Gastrocnemius medialis (tissue), 4 donors: ENCODE results near the gene AK8. TPM values are rescaled to one million over a fixed set of nuclear protein-coding genes. Genes with fewer than 3 reads are reported as not detected.

Source experiments
- ATAC-seq, 2 donors: fragments of 150-250 bp; one replicate each; pipeline ENCODE4 v1.9.1; 2016
- DNase-seq, 2 donors: peaks; one replicate each; pipeline ENCODE4 v3.0.0-alpha.2; 2019
- H3K27ac ChIP-seq, 4 donors: fragments of 200-600 bp; sonication (generic); 1 replicate in 1 of 4; 2 replicates in 3 of 4; pipeline ENCODE4 v1.5.1; 2016 to 2018; ENCODE audit warnings: mild to moderate bottlenecking in 2 of 4, moderate library complexity in 1 of 4
- H3K27me3 ChIP-seq, 3 donors: fragments of 200-600 bp; sonication (generic) in 2 of 3; 1 replicate in 1 of 3; 2 replicates in 2 of 3; pipeline versions ENCODE4 v1.5.1 to v1.6.0; 2016 to 2019; ENCODE audit warnings: mild to moderate bottlenecking in 1 of 3, moderate library complexity in 1 of 3
- H3K36me3 ChIP-seq, 2 donors: fragments of 200-600 bp; sonication (generic) in 1 of 2; one replicate each; pipeline ENCODE4 v1.5.1; 2017 to 2018
- H3K4me1 ChIP-seq, 2 donors: fragments of 200-600 bp; sonication (generic) in 1 of 2; one replicate each; pipeline ENCODE4 v1.5.1; 2016 to 2017; ENCODE audit warnings: mild to moderate bottlenecking in 2 of 2
- H3K4me3 ChIP-seq, 4 donors: fragments of 200-600 bp; sonication (generic) in 3 of 4; 1 replicate in 1 of 4; 2 replicates in 3 of 4; pipeline ENCODE4 v1.5.1; 2016 to 2019; ENCODE audit warnings: mild to moderate bottlenecking in 2 of 4
- H3K9me3 ChIP-seq, 3 donors: fragments of 200-600 bp; sonication (generic) in 2 of 3; 1 replicate in 1 of 3; 2 replicates in 2 of 3; pipeline ENCODE4 v1.5.1; 2016 to 2019
- CTCF ChIP-seq, 5 experiments: fragments of 450-650 bp in 3 of 5; fragments of 200-600 bp in 2 of 5; sonication (generic) in 2 of 5; IDR thresholded peaks in 4 of 5; conservative IDR thresholded peaks in 1 of 5; 1 replicate in 4 of 5; 2 replicates in 1 of 5; pipeline ENCODE4 v1.5.1; 2016 to 2019; ENCODE audit warnings: antibody characterized with exemption in 5 of 5, mild to moderate bottlenecking in 3 of 5, moderate library complexity in 3 of 5
- POLR2A ChIP-seq, 2 donors: fragments of 450-650 bp; IDR thresholded peaks; one replicate each; pipeline ENCODE4 v1.6.1; 2017; ENCODE audit warnings: antibody characterized with exemption in 2 of 2, mild to moderate bottlenecking in 2 of 2, moderate library complexity in 2 of 2
- in situ Hi-C, 4 donors: fragments of 200-750 bp; cut with MboI; loops; one replicate each; pipeline versions ENCODE4 v1.15.0 to v1.8.0; 2017; ENCODE audit warnings: low sequenced_read_pairs in 4 of 4
- intact Hi-C: fragments of 100-400 bp; cut with DNase I; formaldehyde crosslinking; loops from one replicate; pipeline ENCODE4 v1.15.1; 2023; ENCODE audit warnings: low total_unique reads
- total RNA-seq, 4 donors: library from RNA; depleted of rRNA; stranded (reverse); fragments of >200 nt; gene quantifications; one replicate each; pipeline versions ENCODE4 v1.1.0 to v1.2.3, GENCODE V29; 2016

Gene AK8
- total RNA-seq, 4 donors from 2014 or later, result not detected

GRCh38 chr9:132694144-132694543 is 183.9 kb downstream of the AK8 start:
- Histone ChIP-seq H3K4me3 (no peak overlapping the region), H3K36me3 (peaks cover 0 to 20% of the 10 kb centered on the region in 2 donors), H3K27me3 (no peaks in the 10 kb centered on the region), H3K4me1 (no peaks in the 10 kb centered on the region), H3K9me3 (peaks cover 0 to 11% (median 0%) of the 10 kb centered on the region in 3 donors), H3K27ac (no peak overlapping the region)
- in situ Hi-C loops (no loop called here), intact Hi-C loops (no loop called here)
- TF ChIP-seq CTCF (IDR thresholded peaks at IDR 0.05 in 4 of 5, conservative IDR thresholded peaks at IDR 0.05 in 1 of 5) (no peak), POLR2A (IDR thresholded peaks at IDR 0.05) (no peak)
- ATAC-seq, result no peak
- DNase-seq, result no peak

GRCh38 chr9:132690696-132691095 is 187.4 kb downstream of the AK8 start:
- in situ Hi-C loops, result no loop called here
- TF ChIP-seq POLR2A (IDR thresholded peaks at IDR 0.05), result no peak
- TF ChIP-seq CTCF (IDR thresholded peaks at IDR 0.05 in 4 of 5, conservative IDR thresholded peaks at IDR 0.05 in 1 of 5), result no peak
- Histone ChIP-seq H3K9me3 (no peaks in the 10 kb centered on the region), H3K36me3 (peaks cover 0 to 45% of the 10 kb centered on the region in 2 donors), H3K4me1 (no peaks in the 10 kb centered on the region), H3K4me3 (no peak overlapping the region), H3K27me3 (no peaks in the 10 kb centered on the region), H3K27ac (no peak overlapping the region)
- intact Hi-C loops, result no loop called here
- DNase-seq, result no peak
- no peak for ATAC-seq

- ATAC-seq, result no peak
- no peak for DNase-seq
- TF ChIP-seq CTCF (IDR thresholded peaks at IDR 0.05 in 4 of 5, conservative IDR thresholded peaks at IDR 0.05 in 1 of 5), result no peak
- TF ChIP-seq POLR2A (IDR thresholded peaks at IDR 0.05), result no peak
- Histone ChIP-seq H3K27me3 (no peaks in the 10 kb centered on the region), H3K36me3 (peaks cover 0 to 57% of the 10 kb centered on the region in 2 donors), H3K4me1 (no peaks in the 10 kb centered on the region), H3K27ac (no peak overlapping the region), H3K9me3 (no peaks in the 10 kb centered on the region), H3K4me3 (no peak overlapping the region)
- in situ Hi-C loops, result no loop called here
- intact Hi-C loops, result no loop called here
Observed at GRCh38 chr9:132683873-132684272, 194.2 kb downstream of the AK8 start.

GRCh38 chr9:132681561-132681960 is 196.5 kb downstream of the AK8 start:
- DNase-seq (no peak), ATAC-seq (no peak)
- intact Hi-C loops (no loop called here), in situ Hi-C loops (no loop called here)
- Histone ChIP-seq H3K9me3 (no peaks in the 10 kb centered on the region), H3K4me1 (no peaks in the 10 kb centered on the region), H3K4me3 (no peak overlapping the region), H3K36me3 (peaks cover 0 to 48% of the 10 kb centered on the region in 2 donors), H3K27me3 (no peaks in the 10 kb centered on the region), H3K27ac (no peak overlapping the region)
- TF ChIP-seq POLR2A (IDR thresholded peaks at IDR 0.05) (no peak), CTCF (IDR thresholded peaks at IDR 0.05 in 4 of 5, conservative IDR thresholded peaks at IDR 0.05 in 1 of 5) (no peak)

- Histone ChIP-seq H3K36me3 (peaks cover 0 to 40% of the 10 kb centered on the region in 2 donors), H3K4me3 (no peak overlapping the region), H3K27me3 (no peaks in the 10 kb centered on the region), H3K4me1 (peaks cover 5 to 6% of the 10 kb centered on the region in 2 donors), H3K27ac (no peak overlapping the region), H3K9me3 (no peaks in the 10 kb centered on the region)
- TF ChIP-seq POLR2A (IDR thresholded peaks at IDR 0.05) (no peak), CTCF (IDR thresholded peaks at IDR 0.05 in 4 of 5, conservative IDR thresholded peaks at IDR 0.05 in 1 of 5) (no peak)
- in situ Hi-C loops (no loop called here), intact Hi-C loops (no loop called here)
- ATAC-seq (no peak), DNase-seq (no peak)
Observed at GRCh38 chr9:132679946-132680625, 198.0 kb downstream of the AK8 start.
